ENCODE measurements around the gene HID1.
A peak's percentile ranks its signal among the peaks of the same experiment; 100 is the strongest.
"Not testable (repeated sequence)": the region's sequence is repeated elsewhere in the genome, so short reads cannot be mapped to it uniquely, and the experiment has no call there.

Gene HID1

DNA sequence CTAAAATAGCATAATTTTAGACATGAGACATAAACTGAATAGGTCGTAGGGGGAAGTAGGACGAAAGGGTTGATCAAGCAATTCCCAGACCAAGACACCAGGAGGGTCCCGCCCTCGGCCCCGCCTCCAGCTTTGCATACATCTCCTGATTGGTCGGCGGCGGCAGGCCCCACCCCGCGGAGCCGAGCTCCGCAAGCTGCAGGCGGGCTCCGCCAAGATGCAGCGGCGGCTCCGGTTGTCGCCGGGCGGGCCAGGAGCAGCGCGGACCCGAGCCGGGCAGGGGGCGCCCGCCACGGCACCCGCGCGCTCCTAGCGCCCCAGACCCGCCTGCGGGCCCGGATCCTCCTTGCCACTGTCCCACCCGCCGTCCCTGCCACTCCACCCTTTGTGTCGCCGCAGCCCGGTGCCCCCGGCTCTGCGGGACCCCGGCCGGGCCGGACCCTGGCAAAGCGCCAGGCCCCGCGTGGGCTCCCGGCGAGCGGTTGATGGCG, 14.9 kb upstream of the HID1 start, which contains the start of gene CDR2L:
Gene CDR2L (plus strand): TSS at position 215 of the 491 bp plus-strand sequence. CDS start 412 bp downstream, outside the sequence.
- DNase-seq (ENCODE audit: extremely low read depth, low read depth), result no peak
- no peak for TF ChIP-seq CTCF (IDR thresholded peaks at IDR 0.05; ENCODE audit: low read depth, low read length, missing control alignments)

GRCh38 chr17:74986206-74986576, 13.6 kb upstream of the HID1 start:
- H3K4me3 ChIP-seq (replicated peaks; ENCODE audit: low read depth, low read length), result no peak overlapping the region
- DNase-seq (ENCODE audit: extremely low read depth, low read depth), result no peak
- no peak for TF ChIP-seq CTCF (IDR thresholded peaks at IDR 0.05; ENCODE audit: low read depth, low read length, missing control alignments)

More for the DNA sequence above, 14.9 kb upstream of the HID1 start, which contains the start of gene CDR2L:
- peak within 1 kb of the TSS; percentile 59 for H3K4me3 ChIP-seq (replicated peaks; ENCODE audit: low read depth, low read length)

DNA sequence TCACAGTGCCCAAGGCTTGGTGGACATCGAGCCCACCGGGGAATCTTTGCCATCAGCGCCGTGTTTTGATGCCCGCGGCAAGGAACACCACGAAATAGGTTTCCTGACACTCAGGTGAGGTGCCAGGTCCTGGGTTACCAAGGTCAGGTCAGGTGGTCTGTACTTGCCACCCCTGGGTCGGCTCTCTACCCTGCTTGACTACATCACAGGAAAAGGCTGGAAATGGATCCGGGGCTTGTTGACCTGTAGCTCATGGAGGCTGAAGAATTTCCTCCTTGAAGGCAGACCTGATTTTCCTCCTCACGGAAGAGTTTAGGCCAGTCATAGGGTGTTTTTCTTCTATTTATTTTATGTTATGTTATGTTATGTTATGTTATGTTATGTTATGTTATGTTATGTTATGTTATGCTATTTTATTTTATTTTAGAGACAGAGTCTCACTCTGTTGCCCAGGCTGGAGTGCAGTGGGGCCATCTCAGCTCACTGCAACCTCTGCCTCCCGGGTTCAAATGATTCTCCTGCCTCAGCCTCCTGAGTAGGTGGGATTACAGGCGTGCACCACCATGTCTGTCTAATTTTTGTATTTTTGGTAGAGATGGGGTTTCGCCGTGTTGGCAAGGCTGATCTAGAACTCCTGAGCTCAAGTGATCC, 10.2 kb upstream of the HID1 start:
- H3K4me3 ChIP-seq (replicated peaks; ENCODE audit: low read depth, low read length), result peak overlapping the region; percentile 56
- not testable (repeated sequence) for DNase-seq (ENCODE audit: extremely low read depth, low read depth)

GRCh38 chr17:74981979-74982662, 9.6 kb upstream of the HID1 start:
- no peak for TF ChIP-seq CTCF (IDR thresholded peaks at IDR 0.05; ENCODE audit: low read depth, low read length, missing control alignments)
- H3K4me3 ChIP-seq (replicated peaks; ENCODE audit: low read depth, low read length), result peak overlapping the region; percentile 56
- DNase-seq (ENCODE audit: extremely low read depth, low read depth), result no peak

- DNase-seq (ENCODE audit: extremely low read depth, low read depth), result no peak
- peak overlapping the region; percentile 56 for H3K4me3 ChIP-seq (replicated peaks; ENCODE audit: low read depth, low read length)
- no peak for TF ChIP-seq CTCF (IDR thresholded peaks at IDR 0.05; ENCODE audit: low read depth, low read length, missing control alignments)
These were observed 8.9 kb upstream of the HID1 start for GRCh38 chr17:74981318-74981978.

DNA sequence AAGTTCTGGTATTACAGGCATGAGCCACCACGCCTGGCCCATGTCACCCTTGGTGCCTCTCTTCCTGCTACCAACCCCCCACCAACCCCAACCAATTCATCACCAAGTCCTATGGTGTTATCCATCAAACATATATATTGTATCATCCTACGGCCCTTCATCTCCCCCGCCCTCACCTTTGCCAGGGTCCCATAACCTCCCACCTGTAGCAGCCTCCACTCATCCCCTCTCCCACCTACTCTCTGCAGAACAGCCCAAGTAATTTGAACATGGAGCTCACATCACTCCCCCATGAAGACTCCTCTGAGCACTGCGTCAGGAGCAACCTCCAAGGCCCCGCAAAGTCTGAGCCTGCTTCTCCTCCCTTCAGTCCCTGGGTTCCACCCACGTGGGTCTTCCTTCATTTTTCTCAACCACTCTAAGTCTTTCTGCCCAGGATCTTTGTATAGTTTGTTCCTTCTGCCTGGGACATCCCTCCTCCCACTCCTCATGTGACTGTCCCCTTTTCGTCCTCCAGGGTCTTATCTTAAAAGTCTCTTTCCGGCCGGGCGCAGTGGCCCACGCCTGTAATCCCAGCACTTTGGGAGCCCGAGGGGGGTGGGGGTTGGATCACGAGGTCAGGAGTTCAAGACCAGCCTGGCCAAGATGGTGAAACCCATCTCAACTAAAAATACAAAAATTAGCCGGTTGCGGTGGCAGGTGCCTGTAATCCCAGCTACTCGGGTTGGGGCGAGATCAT, 7.0 kb upstream of the HID1 start:
- no peak for DNase-seq (ENCODE audit: extremely low read depth, low read depth)
- TF ChIP-seq CTCF (IDR thresholded peaks at IDR 0.05; ENCODE audit: low read depth, low read length, missing control alignments), result no peak
- no peak overlapping the region for H3K4me3 ChIP-seq (replicated peaks; ENCODE audit: low read depth, low read length)
